Kidney epithelial cell (primary cell): ENCODE data around the gene FICD. TPM values are rescaled to one million over a fixed set of nuclear protein-coding genes. Genes with fewer than 3 reads are reported as not detected.

Source experiments
- DNase-seq: peaks from one replicate; pipeline ENCODE4 v3.0.0-alpha.2; 2010; ENCODE audit warnings: low read depth
- H3K27me3 ChIP-seq: 2 replicates; pipeline ENCODE4 v1.6.0; 2011; ENCODE audit warnings: low read length; ENCODE audit not compliant: control insufficient read depth, insufficient read depth
- H3K36me3 ChIP-seq: 2 replicates; pipeline ENCODE4 v1.5.1; 2011; ENCODE audit warnings: low read length; ENCODE audit not compliant: control insufficient read depth, insufficient read depth
- H3K4me3 ChIP-seq: 2 replicates; pipeline ENCODE4 v1.5.1; 2011; ENCODE audit warnings: low read depth, mild to moderate bottlenecking, control low read depth, low read length
- total RNA-seq: library from RNA; depleted of rRNA; stranded (reverse); fragments of >200 nt; gene quantifications from 2 replicates; pipeline ENCODE4 v1.2.3, GENCODE V29; 2015
- TF ChIP-seq, protein P1 (sequence below): IDR thresholded peaks from 2 replicates; pipeline ENCODE4 v1.5.1; 2011; ENCODE audit warnings: mild to moderate bottlenecking, moderate library complexity, low read length, control low read depth, inconsistent platforms; ENCODE audit not compliant: insufficient read depth, poor library complexity, severe bottlenecking

Gene FICD
- total RNA-seq, 1 donor from 2014 or later = 6.9 TPM

DNA sequence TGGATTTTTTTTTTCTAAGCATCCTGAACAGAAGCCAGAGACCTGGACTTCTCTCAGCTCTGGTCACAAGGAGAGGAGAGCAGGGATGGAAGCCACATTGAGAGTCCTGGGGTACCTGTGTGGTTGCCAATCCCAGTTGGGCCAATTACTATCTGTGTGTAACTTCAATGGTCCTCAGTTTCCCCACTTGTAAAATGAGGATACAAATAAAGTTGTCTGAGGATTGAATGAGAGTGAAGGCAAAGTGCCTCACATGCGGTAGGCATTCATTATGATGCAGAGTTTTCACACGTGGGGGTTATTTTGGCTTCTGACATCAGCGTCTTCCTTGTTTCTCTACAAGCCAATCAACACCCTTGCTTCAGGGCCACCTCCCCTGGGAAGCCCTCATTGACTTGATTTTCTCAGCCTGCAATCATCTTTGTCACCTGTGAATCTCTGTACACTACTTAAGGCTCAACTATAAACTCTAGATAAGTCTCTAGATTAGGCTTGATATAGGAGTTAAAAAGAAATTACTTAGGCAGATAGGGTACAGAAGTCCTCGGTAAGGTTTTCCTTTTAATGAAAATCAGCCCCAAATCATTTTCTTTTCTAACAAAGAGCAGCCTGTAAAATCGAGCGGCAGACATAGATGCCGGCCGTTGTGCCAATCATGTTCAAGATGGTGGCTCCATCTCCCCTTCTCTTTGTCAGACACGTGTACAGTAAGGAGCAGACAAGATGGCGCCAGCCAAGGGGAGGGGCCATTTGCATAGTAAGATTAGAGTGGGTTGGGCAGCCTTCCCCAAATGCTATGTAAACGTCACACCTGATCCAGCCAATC is 37.8 kb upstream of the FICD start:
- Histone ChIP-seq H3K4me3 (no peak overlapping the region), H3K36me3 (no peaks in the 10 kb centered on the region), H3K27me3 (no peaks in the 10 kb centered on the region)
- no peak for DNase-seq
- TF ChIP-seq, protein P1, sequence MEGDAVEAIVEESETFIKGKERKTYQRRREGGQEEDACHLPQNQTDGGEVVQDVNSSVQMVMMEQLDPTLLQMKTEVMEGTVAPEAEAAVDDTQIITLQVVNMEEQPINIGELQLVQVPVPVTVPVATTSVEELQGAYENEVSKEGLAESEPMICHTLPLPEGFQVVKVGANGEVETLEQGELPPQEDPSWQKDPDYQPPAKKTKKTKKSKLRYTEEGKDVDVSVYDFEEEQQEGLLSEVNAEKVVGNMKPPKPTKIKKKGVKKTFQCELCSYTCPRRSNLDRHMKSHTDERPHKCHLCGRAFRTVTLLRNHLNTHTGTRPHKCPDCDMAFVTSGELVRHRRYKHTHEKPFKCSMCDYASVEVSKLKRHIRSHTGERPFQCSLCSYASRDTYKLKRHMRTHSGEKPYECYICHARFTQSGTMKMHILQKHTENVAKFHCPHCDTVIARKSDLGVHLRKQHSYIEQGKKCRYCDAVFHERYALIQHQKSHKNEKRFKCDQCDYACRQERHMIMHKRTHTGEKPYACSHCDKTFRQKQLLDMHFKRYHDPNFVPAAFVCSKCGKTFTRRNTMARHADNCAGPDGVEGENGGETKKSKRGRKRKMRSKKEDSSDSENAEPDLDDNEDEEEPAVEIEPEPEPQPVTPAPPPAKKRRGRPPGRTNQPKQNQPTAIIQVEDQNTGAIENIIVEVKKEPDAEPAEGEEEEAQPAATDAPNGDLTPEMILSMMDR = no peak

DNA sequence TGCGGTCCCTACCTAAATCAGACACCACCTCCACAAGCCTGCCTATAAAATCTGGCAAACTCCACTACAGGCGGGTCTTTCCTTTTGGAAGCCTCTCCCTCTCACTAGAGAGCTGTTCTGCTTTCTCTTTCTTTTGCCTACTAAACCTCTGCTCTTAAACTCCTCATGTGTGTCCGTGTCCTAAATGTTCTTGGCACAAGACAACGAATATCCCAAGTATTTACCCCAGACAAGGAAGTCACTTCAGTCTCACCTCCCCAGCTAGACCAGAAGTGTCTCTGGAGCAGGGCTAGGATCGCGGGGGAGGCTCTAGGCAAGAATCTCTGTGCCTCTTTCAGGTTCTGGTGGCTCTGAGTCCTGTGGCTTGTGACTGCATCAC is 37.2 kb upstream of the FICD start:
- H3K4me3 ChIP-seq = no peak overlapping the region
- no peaks in the 10 kb centered on the region for H3K27me3 ChIP-seq
- DNase-seq = no peak
- no peaks in the 10 kb centered on the region for H3K36me3 ChIP-seq
- TF ChIP-seq, protein P1 = no peak

DNA sequence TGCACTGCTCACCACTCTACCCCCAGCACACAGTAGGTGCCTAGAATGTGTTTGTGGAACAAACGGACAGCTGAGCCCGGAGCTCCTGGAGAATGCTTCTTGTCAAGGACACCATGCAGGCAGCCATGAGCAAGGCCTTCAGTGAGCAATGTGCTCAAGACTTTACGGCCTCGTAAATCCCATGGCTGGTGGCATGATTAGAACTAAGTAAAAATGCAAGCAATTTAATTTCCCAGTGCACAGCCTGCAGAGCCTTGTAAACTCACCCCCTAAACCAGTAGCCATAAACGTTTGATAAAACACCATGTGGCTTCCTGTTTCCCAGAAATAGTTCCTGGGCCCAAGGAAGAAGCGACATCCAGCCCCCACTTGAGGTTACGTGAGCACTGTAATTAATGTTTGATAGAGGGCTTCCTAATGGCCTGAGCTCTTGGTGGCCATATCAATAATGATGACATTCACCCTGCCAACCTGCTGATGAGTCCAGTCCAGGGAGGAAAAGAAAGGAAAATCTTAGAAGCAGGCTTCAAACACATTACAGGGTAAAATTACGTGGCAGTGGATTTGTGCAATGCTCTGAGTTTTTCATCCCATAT is 36.4 kb upstream of the FICD start:
- no peaks in the 10 kb centered on the region for H3K36me3 ChIP-seq
- H3K27me3 ChIP-seq = no peaks in the 10 kb centered on the region
- no peak overlapping the region for H3K4me3 ChIP-seq
- DNase-seq = no peak
- TF ChIP-seq, protein P1 = no peak

DNA sequence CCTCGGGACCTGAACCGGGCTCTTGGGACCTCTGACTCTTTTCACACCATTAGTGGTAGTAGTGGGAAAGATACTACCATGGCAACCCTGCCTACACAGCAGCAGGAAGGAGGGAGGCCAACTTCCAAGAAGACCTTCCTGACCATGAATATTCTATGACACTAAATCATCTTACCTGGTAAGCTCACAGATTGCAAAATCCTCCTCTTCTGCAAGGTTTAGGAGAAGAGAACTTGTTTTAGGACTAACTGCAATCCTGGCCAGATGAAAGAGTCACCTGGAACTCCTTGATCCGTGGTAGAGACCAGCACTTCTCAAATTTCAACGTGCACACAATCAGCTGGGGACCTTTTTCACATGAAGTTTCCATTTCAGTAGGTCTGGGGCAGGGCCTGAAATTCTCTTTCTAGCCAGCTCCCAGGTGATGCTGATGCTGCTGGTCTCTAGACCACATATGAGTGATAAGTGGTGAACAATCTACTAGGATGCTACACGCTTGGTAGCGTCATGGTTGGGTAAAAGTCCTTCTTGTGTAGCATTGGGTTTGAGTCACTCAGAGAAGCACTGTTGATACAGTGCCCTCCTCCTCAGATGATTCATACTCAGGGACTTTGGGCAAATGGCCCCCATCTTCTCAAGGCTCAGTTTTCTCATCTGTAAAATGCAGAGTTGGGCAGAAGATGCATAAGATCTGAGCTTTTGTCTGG is 35.6 kb upstream of the FICD start:
- Histone ChIP-seq H3K27me3 (no peaks in the 10 kb centered on the region), H3K4me3 (no peak overlapping the region), H3K36me3 (no peaks in the 10 kb centered on the region)
- TF ChIP-seq, protein P1 = no peak
- peak; percentile 81 for DNase-seq

DNA sequence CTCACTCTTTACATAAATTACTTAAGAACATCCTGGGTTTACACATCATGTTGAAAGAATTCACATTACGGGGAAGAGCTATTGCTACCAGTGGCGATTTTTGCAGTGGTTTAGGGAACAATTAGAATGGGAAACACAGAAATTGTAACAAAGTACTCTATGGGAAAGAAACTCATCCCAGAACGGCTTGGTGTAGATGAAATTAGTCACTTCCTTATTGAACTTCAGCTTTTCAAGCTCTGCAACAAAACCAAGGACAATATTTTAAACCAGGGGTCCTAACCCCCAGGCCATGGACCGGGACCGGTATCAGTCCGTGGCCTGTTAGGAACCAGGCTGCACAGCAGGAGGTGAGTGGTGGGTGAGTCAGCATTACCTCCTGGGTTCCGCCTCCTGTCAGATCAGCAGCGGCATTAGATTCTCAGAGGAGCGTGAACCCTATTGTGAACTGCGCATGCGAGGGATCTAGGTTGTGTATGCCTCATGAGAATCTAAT is 32.3 kb upstream of the FICD start:
- TF ChIP-seq, protein P1 = no peak
- no peak overlapping the region for H3K4me3 ChIP-seq
- peak; percentile 81 for DNase-seq

More for the DNA sequence above, 32.3 kb upstream of the FICD start:
- Histone ChIP-seq H3K36me3 (no peaks in the 10 kb centered on the region), H3K27me3 (no peaks in the 10 kb centered on the region)
